Stimulated activated CD8-positive, alpha-beta memory T cell treated with anti-CD3 and anti-CD28 coated beads, Interleukin-4, amount 100 ng/mL, for 24 hours (primary cell): ENCODE measurements around the gene CCDC178.

Experiments used
- DNase-seq: peaks from one replicate; pipeline ENCODE4 v3.0.0-alpha.2; 2020; ENCODE audit warnings: low read depth

Gene CCDC178

DNA sequence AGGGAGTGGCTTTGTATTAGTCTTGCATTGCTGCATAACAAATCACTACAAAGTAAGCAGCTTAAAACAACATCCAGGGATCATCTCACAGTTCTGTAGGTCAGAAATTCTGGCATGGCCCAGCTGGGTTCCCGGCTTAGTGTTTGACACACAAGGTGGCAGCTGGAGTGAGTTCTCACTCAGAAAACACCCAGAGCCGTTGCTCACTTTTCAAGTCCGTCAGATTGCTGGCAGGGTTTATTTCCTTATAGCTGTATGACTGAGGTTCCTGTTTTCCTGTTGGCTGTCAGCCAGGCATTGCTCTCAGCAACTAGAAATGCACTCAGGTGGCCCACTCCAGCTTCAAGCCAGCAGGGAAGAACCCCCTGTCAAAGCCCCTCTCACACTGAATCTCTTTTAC is 324.1 kb downstream of the CCDC178 start:
- no peak for DNase-seq

- no peak for DNase-seq
These were observed 324.6 kb downstream of the CCDC178 start for GRCh38 chr18:33115917-33116316.

DNA sequence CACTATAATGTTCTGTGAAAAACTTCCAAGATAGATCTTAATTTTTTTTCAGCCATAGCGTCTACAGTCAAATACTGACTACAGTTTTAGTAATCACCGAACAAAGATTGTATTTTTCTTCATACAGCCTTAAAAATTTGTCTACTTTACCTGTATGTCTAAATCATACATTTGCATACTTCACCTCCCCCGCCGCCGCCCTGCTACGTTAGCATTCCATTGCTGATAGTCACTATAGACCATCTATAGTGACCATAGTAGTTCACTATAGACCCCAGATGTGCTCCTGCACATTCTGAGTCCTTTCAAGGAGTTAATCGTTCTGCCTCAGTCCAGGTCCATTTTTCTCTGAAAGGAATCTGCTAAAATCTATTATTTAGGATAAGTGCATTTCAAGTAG is 325.0 kb downstream of the CCDC178 start:
- DNase-seq = no peak

DNA sequence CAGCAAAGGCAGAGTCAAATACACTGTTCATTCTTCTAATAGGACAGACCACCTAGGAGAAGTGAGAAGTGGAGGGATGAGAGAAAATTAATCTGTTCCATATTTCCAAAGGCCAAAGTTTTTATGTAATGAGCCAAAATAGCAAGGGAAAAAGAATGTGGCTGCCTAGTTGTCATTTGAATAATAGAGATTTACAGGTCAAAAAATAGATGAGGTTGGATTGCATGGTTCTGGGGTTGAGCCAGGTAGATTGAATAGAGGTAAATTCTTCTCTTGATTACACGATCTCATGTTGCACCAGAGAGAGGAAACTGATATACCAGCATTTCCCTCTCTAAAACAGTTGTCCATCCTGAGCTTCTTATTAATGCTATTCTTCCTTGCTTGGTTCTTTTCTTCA is 325.8 kb downstream of the CCDC178 start:
- no peak for DNase-seq

GRCh38 chr18:33113416-33113815 is 327.1 kb downstream of the CCDC178 start:
- DNase-seq = no peak

GRCh38 chr18:33107511-33107910 is 333.0 kb downstream of the CCDC178 start:
- no peak for DNase-seq

GRCh38 chr18:33101316-33101715 is 339.2 kb downstream of the CCDC178 start:
- DNase-seq = no peak

DNA sequence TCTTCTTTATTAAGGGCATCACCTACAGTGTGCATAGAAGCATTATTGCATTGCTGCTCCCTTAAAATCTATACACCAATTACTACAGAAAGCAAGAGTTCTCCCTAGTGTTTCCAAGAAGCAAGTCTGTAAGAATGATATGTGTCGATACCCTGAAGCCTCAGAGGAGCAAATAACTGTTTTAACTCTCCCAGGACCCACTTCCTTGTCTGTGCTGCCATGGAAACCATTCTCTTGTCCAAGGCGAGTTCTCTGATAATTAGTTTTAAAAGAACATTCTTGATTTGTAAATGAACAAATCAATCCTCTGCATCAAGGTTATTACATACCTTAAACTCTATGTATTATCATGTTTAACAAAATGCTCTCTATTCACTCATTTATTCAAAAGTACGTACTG is 340.9 kb downstream of the CCDC178 start:
- no peak for DNase-seq

DNA sequence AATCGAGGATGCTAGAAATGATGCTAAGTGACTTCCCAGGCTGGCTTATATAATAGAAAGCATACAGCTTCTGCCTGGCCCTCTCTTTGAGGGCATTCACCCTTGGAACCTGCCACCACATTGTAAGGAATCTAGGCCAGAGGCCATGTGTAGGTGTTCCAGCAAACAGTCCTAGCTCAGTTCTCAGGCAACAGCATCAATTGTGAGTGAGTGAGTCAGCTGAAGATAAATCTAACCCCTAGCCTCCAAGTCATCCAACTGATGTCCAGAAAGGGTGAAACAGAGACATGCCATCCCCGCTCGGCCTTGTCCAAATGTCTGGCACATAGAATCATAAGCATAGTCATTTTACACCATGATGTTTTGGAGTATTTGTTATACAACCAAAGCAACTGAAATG is 343.4 kb downstream of the CCDC178 start:
- DNase-seq = no peak

DNA sequence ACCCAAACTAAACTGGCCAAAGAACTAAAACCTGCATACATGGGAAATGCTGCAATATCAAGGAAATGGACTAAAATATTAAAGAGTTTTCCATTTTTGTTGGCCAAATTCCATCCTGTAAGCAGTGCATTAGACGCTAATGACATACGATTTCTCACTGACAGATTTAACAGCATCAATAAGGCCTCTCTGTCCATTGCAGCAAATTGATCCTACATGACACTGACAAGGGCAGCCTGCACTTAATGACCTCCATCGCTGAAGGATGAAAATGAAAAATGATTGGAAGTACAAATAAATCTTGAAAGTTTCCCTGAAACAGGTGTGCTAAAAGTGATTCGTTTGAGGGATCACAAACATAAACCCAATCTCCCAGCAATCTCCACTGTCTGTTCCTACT is 350.1 kb downstream of the CCDC178 start:
- no peak for DNase-seq

DNA sequence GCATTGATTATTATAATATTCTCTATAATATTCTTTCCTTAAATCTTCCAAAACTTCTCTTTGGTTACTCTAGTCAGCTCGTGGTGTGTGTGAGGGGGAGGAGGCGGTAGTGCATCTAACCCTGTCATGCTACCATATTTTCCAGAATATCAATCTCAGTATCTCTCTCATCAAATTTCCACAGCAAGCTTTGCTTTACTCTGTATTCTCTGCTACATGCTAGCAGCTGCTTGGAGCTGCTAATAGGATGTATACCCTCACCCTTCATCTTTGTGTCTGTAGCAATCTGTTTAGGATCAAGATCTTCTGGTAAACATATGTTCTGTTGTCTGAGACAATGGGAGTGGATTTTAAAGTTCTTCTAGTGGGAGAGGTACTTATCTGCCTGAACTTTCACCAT is 363.9 kb downstream of the CCDC178 start:
- no peak for DNase-seq

DNA sequence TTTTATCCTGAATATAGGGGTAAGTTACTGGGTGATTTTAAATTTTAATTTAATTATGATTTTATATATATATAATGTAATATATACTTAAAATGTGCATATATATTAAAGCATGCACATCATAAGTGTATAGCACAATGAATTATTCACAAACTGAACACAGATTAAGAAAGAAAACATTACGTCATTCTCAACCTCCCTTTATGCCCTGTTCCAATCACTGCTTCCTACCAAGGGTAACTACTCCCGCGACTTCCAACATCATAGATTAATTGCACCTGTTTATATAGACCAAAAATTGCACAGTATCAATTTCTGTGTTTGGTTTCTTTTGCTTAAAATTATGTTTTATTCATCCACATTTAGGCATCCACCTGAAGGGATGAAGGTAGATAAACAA is 366.4 kb downstream of the CCDC178 start:
- DNase-seq = no peak

DNA sequence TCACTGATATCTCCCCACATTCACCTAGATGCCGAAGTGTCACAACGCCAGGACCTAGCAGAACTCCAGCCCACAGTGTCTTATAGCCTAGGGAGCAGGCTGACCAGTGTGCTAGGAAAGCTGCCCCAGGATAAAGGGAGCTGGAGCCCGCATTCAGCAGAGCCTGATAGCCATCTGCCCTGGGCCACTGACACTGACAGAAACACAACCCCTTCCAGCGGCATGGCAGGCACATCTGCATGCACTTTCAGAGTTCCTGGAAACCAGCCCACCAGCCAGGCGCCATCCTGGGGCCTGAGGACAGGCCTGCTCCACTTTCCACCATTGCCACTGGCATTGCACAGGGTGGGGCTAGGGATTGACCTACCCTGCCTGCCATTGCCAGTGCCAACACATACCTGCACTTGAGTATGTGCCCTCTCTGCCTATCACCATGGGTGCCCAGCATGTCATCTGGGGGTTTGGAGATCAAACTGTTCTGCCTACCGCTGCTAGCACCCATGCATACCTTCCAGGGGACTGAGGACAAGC is 377.6 kb downstream of the CCDC178 start:
- DNase-seq = no peak

DNA sequence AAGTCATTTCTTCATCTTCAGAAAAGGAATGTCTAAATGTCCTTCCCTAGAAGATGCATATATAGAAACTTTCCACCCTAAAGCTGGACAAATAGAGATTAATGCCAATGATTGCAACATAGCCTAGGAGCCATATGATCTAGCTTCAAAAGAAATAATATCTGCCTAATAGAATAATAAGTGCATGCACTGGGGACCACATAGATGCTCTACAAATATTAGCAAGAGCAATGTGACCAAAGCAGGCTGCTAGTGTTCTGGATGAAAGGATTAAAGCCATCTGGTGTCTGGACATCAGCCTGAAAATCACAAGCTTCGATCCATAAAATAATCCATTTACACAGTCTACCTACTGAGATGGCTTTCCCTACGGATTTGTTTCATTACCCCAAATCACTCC is 387.6 kb downstream of the CCDC178 start:
- DNase-seq = no peak

DNA sequence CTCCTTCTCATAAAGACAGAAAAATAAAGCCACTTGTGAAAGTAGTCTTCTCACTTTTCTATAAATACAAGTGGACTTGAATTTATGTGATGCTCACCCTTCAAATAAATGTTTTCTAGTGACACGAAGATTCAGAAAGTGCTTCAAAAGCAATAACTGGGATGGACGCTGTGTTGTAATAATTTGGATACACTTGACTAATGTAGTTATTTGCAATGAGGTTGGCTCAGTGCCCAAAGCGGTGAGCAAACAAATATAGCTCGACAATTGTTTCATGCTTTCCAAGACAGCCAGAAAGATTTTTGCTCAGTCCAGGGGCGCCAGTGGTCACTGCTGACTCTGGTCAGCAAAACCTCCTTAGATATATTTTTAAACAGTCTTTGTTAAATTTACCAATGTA is 389.1 kb downstream of the CCDC178 start:
- DNase-seq = no peak

DNA sequence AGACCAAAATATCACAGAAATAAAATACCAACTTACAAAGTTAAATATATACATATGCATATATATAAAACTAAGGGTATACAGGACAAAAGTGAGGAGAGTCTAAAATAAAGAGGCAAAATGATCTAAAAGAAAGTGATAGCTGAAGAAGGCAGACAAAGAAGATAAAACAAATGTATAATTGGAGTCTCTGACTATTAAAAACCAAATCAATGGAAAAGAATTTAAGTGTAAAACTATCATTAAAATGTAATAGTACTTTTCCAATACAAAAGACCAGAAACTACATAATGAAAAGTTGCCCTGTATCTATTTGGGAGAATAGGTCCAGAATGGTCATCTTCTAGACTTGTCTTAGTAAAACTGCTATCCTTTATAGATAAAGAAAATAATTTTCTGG is 400.3 kb downstream of the CCDC178 start:
- no peak for DNase-seq

GRCh38 chr18:33034945-33035344 is 405.6 kb downstream of the CCDC178 start:
- DNase-seq = no peak

DNA sequence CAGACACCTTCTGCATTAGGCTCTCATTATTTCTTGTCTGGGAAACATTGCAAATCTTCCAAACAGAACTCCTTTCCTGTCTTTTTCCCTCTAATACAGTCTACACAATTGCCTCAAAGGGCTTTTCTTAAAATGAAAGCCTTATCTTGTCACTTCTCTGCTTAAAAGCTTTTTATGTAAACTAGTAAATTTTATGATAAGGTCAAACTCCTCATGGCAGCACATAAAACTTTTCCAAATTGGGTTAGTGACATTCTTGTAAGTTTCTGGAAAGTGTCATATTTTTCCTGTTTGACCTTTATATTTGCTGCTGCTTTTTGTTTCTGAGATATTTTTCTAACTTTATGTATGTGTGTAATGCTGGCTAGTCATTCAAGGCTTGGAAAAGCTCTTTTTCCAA is 406.3 kb downstream of the CCDC178 start:
- DNase-seq = no peak

- no peak for DNase-seq
These were observed 418.2 kb downstream of the CCDC178 start for GRCh38 chr18:33022370-33022769.

- DNase-seq = no peak
These were observed 419.6 kb downstream of the CCDC178 start for GRCh38 chr18:33020877-33021276.

- DNase-seq = no peak
These were observed 426.3 kb downstream of the CCDC178 start for GRCh38 chr18:33014060-33014796.

GRCh38 chr18:33010149-33010548 is 430.4 kb downstream of the CCDC178 start:
- no peak for DNase-seq

DNA sequence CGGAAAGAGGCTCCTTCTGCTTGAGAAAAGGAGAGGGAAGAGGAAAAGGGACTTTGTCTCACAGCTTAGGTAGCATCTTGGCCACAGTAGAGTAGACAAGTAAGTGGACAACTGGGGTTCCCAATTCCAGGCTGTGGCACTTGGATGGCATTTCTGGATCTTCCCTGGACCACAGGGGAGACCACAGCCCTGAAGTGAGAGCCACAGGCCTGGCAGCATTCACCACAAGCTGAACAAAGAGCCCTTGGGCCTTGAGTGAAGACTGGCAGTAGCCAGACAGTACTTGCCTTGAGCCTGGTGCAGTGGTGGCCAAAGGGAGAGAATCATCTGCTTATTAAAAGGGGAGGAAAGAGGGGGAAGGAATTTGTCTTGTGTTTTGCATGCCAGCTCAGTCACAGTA is 441.6 kb downstream of the CCDC178 start:
- DNase-seq = no peak

GRCh38 chr18:32998285-32998684 is 442.2 kb downstream of the CCDC178 start:
- DNase-seq = no peak
